Left hindlimb (tissue), 1 donor: ENCODE data around the gene GLYATL2.

Source experiments
- DNase-seq: peaks from one replicate; pipeline ENCODE4 v3.0.0-alpha.2; 2018

Gene GLYATL2, protein sequence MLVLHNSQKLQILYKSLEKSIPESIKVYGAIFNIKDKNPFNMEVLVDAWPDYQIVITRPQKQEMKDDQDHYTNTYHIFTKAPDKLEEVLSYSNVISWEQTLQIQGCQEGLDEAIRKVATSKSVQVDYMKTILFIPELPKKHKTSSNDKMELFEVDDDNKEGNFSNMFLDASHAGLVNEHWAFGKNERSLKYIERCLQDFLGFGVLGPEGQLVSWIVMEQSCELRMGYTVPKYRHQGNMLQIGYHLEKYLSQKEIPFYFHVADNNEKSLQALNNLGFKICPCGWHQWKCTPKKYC

DNA sequence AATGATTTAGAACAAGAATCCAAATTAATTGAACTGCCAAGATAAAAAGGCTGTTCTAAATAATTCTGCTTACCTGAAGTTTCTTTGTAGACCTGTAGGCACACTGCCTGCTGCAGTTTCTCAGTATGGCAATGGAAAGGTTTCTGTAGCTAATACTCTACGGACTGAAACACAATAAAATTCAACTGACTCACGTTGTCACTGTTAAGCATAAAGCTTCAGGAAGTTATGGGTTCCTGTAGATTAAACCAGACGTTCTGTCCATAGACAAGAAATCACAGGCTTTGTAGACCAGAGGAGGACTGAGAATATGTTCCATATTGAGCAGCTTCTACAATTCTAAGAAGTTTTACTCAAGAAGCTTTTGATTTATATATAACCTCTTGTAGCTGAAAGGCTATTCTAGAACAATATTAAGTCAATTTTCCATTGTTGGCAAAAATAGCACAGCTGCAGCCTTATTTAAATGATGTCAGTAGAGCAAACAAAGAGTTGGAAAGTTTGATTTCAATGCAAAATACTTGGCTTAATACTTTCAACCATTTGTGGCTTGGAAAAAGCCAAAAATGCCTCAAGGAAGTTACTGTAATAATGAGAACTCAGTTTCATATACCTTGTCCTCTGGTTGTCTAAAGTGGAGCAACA, at the start of gene GLYATL2:
Gene GLYATL2 (minus strand): TSS at position 344 of the 645 bp plus-strand sequence. CDS start 5,092 bp downstream, outside the sequence.
- no peak for DNase-seq

DNA sequence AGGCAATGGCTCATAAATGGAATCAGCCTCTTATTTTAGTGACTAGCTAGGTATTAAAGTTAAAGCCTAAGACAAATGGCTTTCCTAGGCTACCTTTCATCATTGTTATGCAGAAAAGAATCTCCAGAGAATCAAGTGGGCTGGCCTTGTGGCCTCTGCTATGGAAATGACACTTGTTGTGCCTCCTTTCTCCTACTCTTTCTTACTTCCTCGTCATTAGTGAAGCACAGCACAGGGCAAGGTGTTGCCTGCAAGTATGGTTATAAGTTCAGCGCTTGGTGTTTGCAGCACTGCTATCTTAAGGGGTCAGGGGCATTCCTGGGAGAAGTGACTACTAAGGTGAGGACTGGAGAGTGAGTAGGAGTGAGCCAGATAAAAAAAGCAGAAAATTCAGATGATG, 49.4 kb upstream of the GLYATL2 start:
- DNase-seq: no peak

DNA sequence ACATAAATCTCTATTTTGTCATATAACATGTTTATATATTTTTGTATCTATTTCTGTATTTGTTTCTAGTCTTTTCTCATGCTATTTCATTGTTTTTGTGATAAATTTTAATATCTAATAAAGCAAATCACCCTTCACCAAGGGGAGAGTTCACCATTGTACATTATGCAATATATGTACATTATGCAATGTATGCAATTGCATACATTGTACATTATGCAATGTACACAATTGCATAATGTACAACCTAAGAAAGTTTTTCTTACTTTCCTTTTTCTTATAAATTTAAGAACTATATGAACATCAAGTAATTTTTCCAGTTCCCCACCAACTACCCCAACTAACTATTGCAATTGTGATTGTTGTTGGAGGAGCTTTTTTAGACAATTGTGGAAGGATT, 44.1 kb upstream of the GLYATL2 start:
- no peak for DNase-seq

DNA sequence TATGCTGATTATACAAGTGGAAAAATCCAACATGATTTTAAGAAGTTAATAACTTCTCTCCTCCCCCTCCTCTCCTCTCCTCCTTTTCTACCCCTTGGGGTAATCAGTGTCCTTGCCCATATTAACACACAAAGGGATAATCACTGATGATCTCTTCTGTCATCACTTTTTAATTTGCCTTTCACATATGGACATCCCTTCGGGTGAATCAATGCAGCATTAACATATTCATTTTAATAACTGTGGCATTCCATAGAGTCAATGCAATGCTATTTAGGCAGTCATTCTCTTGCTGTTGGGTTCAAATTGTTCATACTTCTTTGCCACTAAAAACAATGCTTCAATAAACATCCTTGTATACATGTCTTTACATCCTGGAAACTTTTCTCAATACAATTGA, 42.9 kb upstream of the GLYATL2 start:
- no peak for DNase-seq

DNA sequence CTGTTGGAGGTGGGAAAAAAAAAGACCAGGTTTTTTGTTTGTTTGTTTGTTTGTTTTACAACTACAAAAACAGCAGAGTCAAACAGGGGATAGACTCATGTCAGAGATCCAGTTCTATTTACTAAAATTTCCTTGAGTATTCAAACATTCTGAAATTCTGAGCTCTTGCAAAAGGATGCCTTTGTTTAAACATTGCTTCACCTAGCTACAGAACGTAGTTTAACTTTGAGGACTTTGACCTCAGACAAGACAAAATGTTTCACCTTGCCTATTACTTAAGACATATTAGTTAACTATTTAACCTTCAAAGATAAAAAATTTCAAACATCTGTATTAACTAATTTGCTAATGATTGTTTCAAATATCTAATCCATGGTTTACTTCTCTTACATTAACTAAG, 36.1 kb upstream of the GLYATL2 start:
- no peak for DNase-seq

DNA sequence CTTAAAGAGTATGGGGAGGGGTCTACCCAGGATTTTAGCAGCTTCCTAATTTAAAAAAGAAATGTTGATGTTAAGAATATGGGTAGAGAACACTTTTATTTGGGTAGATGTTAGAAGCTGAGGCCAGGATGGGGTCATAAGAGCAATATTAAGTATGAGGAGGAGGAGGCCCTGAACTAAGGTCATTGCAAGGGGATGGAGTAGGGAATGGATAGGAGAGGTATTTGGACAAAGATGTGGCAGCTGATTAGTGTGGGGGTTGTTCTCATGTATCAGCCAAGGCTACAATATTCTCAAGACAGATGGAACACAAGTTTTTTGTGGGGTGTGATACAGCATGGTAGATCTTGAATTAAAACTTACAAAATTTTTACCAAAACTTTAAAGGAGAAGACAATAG, 35.7 kb upstream of the GLYATL2 start:
- no peak for DNase-seq

DNA sequence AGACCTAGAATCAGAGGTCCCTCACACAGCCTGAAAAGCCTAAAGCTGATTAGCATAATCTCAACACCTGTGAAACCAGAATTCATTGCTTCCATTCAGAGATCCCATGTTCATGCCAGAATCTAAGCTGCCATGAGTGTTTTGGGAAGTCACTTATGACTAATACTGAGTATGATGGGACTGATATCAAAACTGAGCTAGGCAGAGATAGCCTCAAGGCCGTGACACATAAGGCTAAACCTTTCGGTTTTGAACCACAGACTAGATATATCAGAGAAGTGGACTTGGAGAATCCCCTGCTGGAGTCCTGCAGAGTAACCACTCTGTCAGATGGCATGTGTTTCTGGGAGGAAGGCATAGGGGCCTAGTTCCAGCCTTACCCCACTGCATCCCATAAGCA, 23.1 kb upstream of the GLYATL2 start:
- DNase-seq: no peak

DNA sequence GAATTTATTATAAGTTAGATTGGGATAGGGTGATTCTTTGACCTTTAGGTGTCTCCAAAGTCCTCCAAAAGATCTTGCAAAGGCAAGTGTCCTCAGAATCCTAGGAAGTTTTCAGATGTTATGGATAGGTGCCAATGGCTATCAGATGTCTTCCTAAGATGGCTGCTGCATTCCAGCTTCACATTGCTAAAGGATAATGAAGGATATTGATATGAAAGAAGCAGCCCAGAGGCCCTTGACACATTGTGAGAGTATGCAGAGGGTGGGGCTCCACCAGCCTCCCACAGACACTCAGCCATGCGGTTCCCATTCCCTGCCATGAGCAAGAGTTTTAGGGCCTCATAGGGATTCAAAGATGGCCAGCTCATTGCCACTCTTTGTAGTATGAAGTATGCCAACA, 22.3 kb upstream of the GLYATL2 start:
- no peak for DNase-seq

DNA sequence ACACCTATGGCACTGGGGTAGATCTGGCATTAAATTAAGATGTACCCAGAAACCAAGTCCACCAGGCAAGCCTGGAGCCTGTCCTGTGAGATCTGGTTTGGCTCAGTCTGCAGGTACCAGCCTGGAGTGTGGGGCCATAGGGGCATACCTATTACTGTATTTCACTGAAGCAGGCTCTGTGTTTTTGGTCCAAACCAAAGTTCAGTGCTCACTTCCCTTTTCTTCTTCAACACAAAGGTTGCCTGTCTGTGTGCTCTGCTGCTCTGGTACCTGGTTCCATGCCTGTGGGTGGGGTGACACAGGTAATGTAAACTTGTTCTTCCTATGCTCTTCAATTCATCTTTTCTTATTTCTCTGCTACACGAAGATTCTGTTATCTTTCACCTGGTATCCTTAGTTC, 19.8 kb upstream of the GLYATL2 start:
- DNase-seq: no peak

DNA sequence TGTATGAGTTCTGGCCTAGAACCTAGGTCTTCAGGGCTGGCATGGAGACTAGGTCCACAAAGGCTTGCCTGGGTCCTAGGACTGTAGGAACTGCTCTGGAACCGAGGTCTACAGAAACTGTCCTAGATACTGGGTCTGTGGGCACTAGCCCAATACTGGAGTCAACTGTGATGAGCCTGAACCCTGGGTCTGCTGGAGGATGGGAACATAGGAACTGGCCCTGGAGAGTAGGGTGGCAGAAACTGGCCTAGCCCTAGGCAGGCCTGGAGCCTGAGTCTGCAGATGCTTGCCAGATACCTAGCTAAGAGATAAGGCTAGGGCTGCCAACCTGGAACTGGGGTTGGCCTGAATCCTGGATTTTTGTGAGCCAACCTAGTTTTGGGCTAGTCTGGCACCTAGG, 19.2 kb upstream of the GLYATL2 start:
- no peak for DNase-seq

DNA sequence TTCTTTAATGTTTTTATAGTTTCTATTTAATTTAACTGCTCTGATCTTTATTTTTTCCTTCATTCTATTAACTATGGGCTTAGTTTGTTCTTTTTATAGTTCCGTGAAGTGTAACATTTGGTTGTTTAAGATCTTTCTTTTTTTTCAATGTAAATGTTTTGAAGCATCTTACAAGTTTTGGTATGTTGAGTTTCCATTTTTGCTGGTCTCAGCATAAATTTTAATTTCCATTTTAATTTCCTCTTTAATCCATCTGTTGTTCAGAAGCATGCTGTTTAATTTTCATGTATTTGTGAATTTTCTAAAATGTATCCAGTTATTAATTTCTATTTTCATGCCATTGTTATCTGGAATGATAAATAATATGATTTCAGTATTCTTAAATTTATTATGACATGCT, 17.0 kb upstream of the GLYATL2 start:
- DNase-seq: no peak

DNA sequence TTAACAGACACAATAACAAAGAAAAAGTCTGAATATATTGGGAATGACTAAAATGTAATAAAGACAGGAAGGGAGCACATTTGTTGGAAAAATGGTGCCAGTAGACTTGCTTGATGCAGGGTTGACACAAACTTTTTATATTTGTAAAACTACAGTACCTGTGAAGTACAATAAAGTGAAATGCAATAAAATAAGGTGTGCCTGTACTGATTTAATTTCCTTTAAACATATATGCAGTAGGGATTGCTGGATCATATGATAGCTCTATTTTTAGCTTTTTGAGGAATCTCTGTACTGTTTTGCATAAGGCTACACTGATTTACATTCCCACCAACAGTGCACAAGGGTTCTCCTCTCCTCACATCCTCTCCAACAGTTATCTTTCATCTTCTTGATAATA, 12.3 kb upstream of the GLYATL2 start:
- no peak for DNase-seq

DNA sequence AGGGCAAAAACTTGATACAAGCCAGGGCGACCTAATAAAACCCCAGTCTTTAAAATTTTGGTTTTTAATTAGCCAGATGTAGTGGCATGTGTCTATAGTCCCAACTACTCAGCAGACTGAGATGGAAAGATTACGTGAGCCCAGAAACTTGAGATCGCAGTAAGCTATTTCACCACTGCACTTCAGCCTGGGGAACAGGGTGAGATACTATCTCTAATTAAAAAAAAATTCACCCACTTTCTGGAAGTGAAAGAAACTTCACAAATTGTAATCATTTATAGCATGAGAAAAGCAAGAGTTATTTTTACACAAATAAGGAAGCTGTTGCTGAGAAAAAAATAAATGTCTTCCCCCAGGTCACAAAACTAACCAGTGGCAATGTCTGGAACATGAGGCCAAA, 882 bp upstream of the GLYATL2 start:
- no peak for DNase-seq

DNA sequence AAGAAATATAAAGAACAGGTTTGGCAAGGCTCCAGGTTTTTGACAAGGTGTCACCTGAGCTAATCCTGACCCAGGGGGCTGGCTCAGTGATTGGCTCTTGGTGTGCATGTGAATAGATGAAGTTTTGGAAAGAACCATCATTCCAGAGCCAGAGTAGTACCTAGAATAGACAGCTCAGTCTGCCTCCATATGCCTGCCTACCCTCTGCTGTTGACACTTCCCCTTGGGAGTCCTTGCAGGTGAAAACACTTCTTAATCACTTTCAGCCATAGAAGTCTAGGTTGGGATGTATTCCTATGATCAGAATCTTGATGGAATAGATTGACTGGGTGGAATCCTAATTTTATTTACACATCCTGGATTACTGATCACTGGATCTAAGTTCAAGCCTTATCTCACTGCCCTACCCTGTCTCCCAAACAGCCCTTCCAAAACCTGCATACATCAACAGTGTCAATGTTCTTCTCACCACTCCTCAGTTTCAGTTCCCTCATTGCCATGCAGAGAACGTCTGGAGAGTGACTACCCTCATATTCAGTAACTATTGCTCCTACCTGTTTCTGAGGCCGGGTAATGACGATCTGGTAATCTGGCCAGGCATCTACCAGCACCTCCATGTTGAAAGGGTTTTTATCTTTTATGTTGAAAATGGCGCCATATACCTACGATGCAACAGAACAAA, 6.7 kb downstream of the GLYATL2 start:
- DNase-seq: no peak

DNA sequence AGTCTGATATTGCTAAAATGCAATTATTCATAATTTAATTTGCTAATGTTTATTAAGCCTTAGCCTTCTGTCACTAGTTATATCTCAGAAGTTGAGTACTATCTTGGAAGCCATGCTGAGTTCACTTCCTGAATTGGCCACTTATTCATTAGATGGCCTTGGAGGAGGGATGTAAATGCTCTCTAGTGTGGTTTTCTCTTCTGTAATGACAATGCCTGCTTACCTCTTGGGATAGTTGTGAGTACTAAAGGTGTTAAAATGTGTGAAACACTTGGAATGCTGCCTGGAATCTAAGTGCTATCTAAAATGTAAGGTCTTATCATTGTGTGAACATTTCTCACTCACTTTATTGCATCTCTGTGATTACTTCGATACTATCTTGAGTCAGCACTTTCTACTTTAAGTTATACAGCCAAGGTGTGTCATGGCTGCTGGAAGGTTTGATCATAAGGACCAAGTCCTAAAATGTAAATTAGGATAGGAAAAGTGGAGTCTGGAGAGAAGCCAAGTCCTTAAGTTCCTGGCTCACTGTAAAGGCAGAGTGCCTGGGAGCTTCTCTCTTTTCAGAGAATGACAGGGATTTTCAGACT, 12.4 kb downstream of the GLYATL2 start:
- DNase-seq: no peak

DNA sequence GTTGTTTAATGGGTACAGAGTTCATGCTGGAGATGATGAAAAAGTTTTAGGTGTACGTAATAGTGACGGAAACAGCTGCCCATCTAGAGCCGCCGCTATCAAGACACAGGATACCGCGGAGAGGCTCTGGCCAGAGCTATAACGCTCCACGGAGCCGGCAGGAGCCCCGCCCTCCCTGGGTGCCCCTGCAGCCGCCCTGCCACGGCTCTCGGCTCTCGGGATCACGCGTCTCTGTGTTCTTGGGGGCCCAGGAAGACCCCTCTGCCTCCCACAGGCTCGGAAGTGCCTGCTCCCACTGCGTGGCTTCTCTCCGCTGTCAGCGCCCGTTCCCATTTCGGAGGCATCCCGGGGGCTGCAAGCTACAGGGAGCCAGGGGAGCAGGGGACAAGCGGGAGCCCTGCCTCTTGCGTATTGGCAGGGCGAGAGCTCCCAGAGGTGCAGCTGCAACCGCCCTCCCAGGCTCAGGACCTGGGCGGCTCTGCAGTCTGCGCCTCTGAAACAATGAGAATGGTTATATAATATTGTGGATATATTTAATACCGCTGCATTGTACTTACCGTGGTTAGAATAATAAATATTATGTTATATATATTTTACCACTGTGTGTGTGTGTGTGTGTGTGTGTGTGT, 13.7 kb downstream of the GLYATL2 start:
- no peak for DNase-seq

DNA sequence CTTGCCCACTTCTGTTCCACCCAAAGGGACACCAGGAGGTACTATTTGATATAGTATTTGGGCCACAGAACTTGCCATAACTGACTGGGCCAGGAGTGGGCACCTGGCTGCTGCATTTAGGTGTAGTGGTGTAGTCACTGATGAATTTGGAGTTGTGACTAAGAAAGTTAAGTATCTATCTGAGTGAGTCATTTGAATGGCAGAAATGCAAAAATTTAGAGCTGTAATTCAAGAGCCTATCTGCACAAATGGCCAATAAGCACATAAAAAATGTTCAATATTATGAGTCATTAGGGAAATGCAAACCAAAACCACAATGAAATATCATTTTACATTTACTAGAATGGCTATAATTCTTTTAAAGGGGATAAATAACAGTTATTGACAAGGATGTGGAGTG, 14.7 kb downstream of the GLYATL2 start:
- DNase-seq: no peak

DNA sequence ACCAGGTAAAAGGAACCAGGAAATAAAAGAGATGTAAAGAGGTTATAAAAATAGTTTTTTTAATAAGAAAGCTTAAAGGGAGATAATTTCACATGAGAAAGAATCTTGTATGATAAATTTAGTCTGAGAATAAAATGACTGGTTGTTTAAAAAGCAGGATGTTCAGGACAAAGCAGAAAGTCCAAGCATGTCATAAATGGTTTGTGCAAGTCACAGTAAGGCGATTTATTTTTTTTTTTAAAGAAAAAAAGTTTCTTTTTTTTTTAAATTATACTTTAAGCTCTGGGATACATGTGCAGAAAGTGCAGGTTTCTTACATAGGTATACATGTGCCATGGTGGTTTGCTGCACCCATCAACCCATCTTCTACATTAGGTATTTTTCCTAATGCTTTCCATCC, 30.8 kb downstream of the GLYATL2 start:
- no peak for DNase-seq

DNA sequence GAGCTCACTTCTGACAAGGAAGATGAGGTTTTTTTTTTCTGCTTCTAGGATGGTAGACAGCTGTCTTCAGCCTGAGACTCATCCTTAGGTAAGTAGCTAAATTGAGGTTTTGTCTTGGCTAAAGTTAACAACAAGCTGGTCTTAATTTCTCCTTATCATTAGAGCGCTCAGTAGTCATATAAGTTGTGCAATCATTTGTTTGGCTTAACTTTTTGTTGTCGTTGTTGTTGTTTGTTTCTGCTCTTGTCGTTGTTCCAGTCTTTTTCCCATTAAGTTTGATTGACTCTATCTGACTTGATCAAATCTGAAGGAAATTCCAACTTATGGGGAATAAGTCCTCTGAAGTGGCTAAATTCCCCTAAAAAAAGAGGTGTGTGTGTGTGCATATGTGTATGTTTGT, 33.0 kb downstream of the GLYATL2 start:
- DNase-seq: no peak

DNA sequence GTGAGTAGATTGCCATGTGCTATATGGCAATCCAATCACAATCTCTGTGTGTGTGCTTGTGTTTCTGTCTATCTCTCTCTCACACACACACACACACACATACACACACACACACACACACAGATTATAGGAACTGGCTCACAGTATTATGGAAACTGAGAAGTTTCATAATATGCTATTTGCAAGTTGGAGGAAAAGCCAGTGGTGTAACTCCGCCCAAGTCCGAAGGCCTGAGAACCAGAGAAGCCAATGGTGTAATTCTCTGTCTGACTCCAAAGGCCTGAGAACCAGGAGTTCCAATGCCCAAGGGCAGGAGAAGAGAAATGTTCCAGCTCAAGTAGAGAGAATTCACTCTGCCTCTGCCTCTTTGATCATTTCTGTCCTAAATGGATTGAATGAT, 37.2 kb downstream of the GLYATL2 start:
- no peak for DNase-seq

DNA sequence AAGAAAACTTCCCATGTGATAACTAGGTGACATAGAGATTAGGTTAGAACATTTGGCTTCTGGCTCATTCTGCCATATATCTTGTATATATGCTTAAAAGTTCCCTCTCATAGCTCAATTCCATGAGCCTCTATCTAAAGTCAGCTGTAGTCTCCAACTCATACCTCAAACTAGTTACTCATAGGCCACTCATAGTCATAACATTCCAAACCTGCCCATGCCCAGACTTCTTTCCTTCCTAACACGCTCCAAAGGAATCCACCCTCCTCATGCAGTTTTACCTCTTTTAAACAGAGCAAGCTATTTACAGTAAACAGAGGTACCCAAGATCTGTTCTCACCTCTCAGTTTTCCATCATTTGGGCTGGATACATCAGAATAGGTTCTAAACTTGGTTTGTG, 39.4 kb downstream of the GLYATL2 start:
- no peak for DNase-seq

DNA sequence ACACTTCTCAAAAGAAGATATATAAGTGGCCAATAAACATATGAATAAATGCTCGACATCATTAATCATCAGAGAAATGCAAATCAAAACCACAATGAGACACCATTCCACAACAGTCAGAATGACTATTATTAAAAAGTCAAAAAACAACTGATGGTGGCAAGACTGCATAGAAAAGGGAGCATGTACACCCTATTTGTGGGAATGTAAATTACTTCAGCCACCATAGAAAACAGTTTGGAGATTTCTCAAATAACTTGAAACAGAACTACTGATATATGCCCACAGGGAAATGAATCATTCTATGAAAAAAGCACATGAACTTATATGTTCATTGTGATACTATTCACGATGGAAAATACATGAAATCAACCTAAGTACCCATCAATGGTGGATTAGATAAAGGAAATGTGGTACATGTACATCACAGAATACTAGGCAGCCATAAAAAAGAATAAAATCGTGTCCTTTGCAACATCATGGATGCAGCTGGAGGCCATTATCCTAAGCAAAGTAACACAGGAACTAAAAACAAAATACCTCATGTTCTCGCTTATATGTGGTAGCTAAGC, 42.4 kb downstream of the GLYATL2 start:
- DNase-seq: no peak

DNA sequence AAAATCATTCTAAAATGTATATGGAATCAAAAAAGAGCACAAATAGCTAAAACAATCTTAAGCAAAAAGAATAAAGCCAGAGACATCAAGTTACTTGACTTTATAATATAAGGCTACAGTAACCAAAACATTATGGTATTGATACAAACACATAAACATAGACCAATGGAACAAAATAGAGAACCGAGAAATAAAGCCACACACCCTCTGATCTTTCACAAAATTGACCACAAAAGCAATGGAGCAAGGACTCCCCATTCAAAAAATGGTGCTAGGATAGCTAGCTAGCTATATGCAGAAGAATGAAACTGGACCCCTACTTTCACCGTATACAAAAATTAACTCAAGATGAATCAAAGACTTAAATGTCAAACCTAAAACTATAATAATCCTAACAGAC, 43.2 kb downstream of the GLYATL2 start:
- no peak for DNase-seq
